IMR-90 (cell line): ENCODE data around the gene VWCE. TPM values are rescaled to one million over a fixed set of nuclear protein-coding genes. Genes with fewer than 3 reads are reported as not detected.

ENCODE experiments used
- ATAC-seq: fragments of 200-7000 bp; cut with Tn5 transposase; 2 replicates; pipeline ENCODE4 v1.9.1; 2020; ENCODE audit warnings: low read depth, mild to moderate bottlenecking, moderate library complexity
- BruUV-seq: library from RNA; stranded (reverse); fragments of 400-500 nt; replicated peaks from 2 replicates; lab custom pipeline; 2021; lab: Mats Ljungman, UMichigan
- CTCF ChIA-PET: fragments of 300-600 bp; formaldehyde crosslinking; extraction: SDS; loops from one replicate; lab custom pipeline; 2021; ENCODE audit warnings: antibody characterized with exemption; lab: Yijun Ruan, JAX
- POLR2A ChIA-PET: fragments of 300-600 bp; sonication (Branson Sonifier 250); formaldehyde crosslinking; loops from one replicate; lab custom pipeline; 2022; ENCODE audit warnings: antibody characterized with exemption; ENCODE audit not compliant: unreplicated experiment; lab: Charles Lee
- DNase-seq: peaks from one replicate; pipeline ENCODE4 v3.0.0; 2013
- H2AFZ ChIP-seq: replicated peaks from 2 replicates; pipeline ENCODE3; 2013; ENCODE audit warnings: low read length, mild to moderate bottlenecking; ENCODE audit not compliant: poor library complexity
- H2AK5ac ChIP-seq: 2 replicates; pipeline ENCODE4 v1.6.1; 2013; ENCODE audit warnings: low read depth, low read length, inconsistent platforms
- H2AK9ac ChIP-seq: replicated peaks from 2 replicates; pipeline ENCODE3; 2013; ENCODE audit warnings: mild to moderate bottlenecking, low read depth, low read length, moderate library complexity; ENCODE audit not compliant: poor library complexity
- H2BK120ac ChIP-seq: 2 replicates; pipeline ENCODE4 v1.6.1; 2013; ENCODE audit warnings: low read depth, low read length, inconsistent platforms
- H2BK15ac ChIP-seq: 3 replicates; pipeline ENCODE4 v1.6.1; 2013; ENCODE audit warnings: low read depth, low read length, inconsistent platforms
- H2BK20ac ChIP-seq: 2 replicates; pipeline ENCODE4 v1.6.1; 2013; ENCODE audit warnings: low read depth, mild to moderate bottlenecking, inconsistent platforms, low read length, moderate library complexity
- H2BK5ac ChIP-seq: 2 replicates; pipeline ENCODE4 v1.6.1; 2013; ENCODE audit warnings: mild to moderate bottlenecking, low read depth, low read length, inconsistent platforms; ENCODE audit not compliant: poor library complexity, severe bottlenecking
- H3K14ac ChIP-seq: replicated peaks from 2 replicates; pipeline ENCODE4 v1.6.1; 2013; ENCODE audit warnings: low read depth, low read length, inconsistent platforms
- H3K18ac ChIP-seq: 2 replicates; pipeline ENCODE4 v1.6.1; 2013; ENCODE audit warnings: low read depth, low read length, control low read depth
- H3K23ac ChIP-seq: 2 replicates; pipeline ENCODE4 v1.6.1; 2013; ENCODE audit warnings: low read depth, low read length, inconsistent platforms
- H3K27ac ChIP-seq: 2 replicates; pipeline ENCODE4 v1.5.1; 2013; ENCODE audit warnings: mild to moderate bottlenecking, control low read depth, low read length; ENCODE audit not compliant: insufficient read depth
- H3K27me3 ChIP-seq: 2 replicates; pipeline ENCODE4 v1.6.1; 2013; ENCODE audit warnings: low read length; ENCODE audit not compliant: control insufficient read depth, insufficient read depth
- H3K36me3 ChIP-seq: 2 replicates; pipeline ENCODE4 v1.6.1; 2013; ENCODE audit warnings: low read length, mixed read lengths; ENCODE audit not compliant: control insufficient read depth, insufficient read depth
- H3K4ac ChIP-seq: 2 replicates; pipeline ENCODE4 v1.6.1; 2013; ENCODE audit warnings: low read depth, low read length, inconsistent platforms
- H3K4me1 ChIP-seq: 2 replicates; pipeline ENCODE4 v1.6.1; 2013; ENCODE audit warnings: low read length, mixed read lengths; ENCODE audit not compliant: control insufficient read depth, insufficient read depth
- H3K4me2 ChIP-seq: 2 replicates; pipeline ENCODE4 v1.6.1; 2013; ENCODE audit warnings: low read depth, mild to moderate bottlenecking, control low read depth, low read length, moderate library complexity
- H3K4me3 ChIP-seq: 2 replicates; pipeline ENCODE4 v1.5.1; 2013; ENCODE audit warnings: low read depth, mild to moderate bottlenecking, control low read depth, low read length, moderate library complexity; ENCODE audit not compliant: insufficient read depth
- H3K56ac ChIP-seq: 2 replicates; pipeline ENCODE4 v1.6.1; 2013; ENCODE audit warnings: low read length, inconsistent platforms; ENCODE audit not compliant: insufficient read depth; ENCODE audit errors: extremely low read depth
- H3K79me1 ChIP-seq, 2 experiments: 2 replicates each; pipeline ENCODE4 v1.6.1; 2013; ENCODE audit warnings: low read length in 2 of 2, inconsistent platforms in 1 of 2, low read depth in 1 of 2
- H3K9ac ChIP-seq: 2 replicates; pipeline ENCODE4 v1.6.1; 2013; ENCODE audit warnings: low read depth, low read length, control low read depth
- H3K9me1 ChIP-seq: 2 replicates; pipeline ENCODE4 v1.6.1; 2013; ENCODE audit warnings: low read length, inconsistent platforms; ENCODE audit not compliant: insufficient read depth
- H3K9me3 ChIP-seq: 2 replicates; pipeline ENCODE4 v1.6.1; 2013; ENCODE audit warnings: low read length; ENCODE audit not compliant: control insufficient read depth, insufficient read depth
- H4K20me1 ChIP-seq: 2 replicates; pipeline ENCODE4 v1.6.1; 2013; ENCODE audit warnings: low read length, inconsistent platforms; ENCODE audit not compliant: insufficient read depth
- H4K5ac ChIP-seq: 2 replicates; pipeline ENCODE4 v1.6.1; 2013; ENCODE audit warnings: mild to moderate bottlenecking, low read depth, low read length, control low read depth
- H4K8ac ChIP-seq, 2 experiments: 2 replicates each; pipeline ENCODE4 v1.6.1; 2013; ENCODE audit warnings: low read depth in 2 of 2, low read length in 2 of 2, control low read depth in 1 of 2, inconsistent platforms in 1 of 2
- H4K91ac ChIP-seq: 2 replicates; pipeline ENCODE4 v1.6.1; 2013; ENCODE audit warnings: low read depth, low read length, inconsistent platforms; ENCODE audit not compliant: insufficient read depth
- BHLHE40 ChIP-seq: fragments of 150-350 bp; IDR thresholded peaks from 2 replicates; pipeline ENCODE4 v1.6.1; 2016; ENCODE audit warnings: mild to moderate bottlenecking, low read depth, low read length
- CEBPB ChIP-seq: IDR thresholded peaks from 2 replicates; pipeline ENCODE4 v1.6.1; 2012; ENCODE audit warnings: low read depth, low read length, improper control_type of control experiment
- CHD1 ChIP-seq: IDR thresholded peaks from 2 replicates; pipeline ENCODE4 v1.6.1; 2012; ENCODE audit warnings: low read depth, low read length, improper control_type of control experiment
- FOS ChIP-seq: fragments of 150-350 bp; IDR thresholded peaks from 2 replicates; pipeline ENCODE4 v1.6.1; 2016; ENCODE audit warnings: low read depth, low read length
- MAZ ChIP-seq: IDR thresholded peaks from 2 replicates; pipeline ENCODE4 v1.6.1; 2012; ENCODE audit warnings: low read depth, mild to moderate bottlenecking, low read length, improper control_type of control experiment, moderate library complexity, borderline replicate concordance
- MXI1 ChIP-seq: IDR thresholded peaks from 2 replicates; pipeline ENCODE4 v1.6.1; 2012; ENCODE audit warnings: low read depth, mild to moderate bottlenecking, low read length, moderate library complexity, borderline replicate concordance
- POLR2A ChIP-seq: IDR thresholded peaks from 2 replicates; pipeline ENCODE4 v1.6.1; 2012; ENCODE audit warnings: mild to moderate bottlenecking, low read depth, low read length
- RAD21 ChIP-seq: IDR thresholded peaks from 2 replicates; pipeline ENCODE4 v1.6.1; 2012; ENCODE audit warnings: low read length, improper control_type of control experiment
- RFX5 ChIP-seq: IDR thresholded peaks from 2 replicates; pipeline ENCODE4 v1.8.0; 2012; ENCODE audit warnings: low read depth, mild to moderate bottlenecking, low read length, moderate library complexity
- SMC3 ChIP-seq: fragments of 150-350 bp; IDR thresholded peaks from 2 replicates; pipeline ENCODE4 v1.6.1; 2016; ENCODE audit warnings: low read depth, mild to moderate bottlenecking, antibody characterized with exemption, low read length, moderate library complexity
- WGBS, 2 experiments: methylation state at CpG; one replicate each; pipeline versions ENCODE4 v1.1.5 to v1.1.7; 2013; ENCODE audit warnings: missing lambda C conversion rate in 2 of 2; ENCODE audit not compliant: insufficient read length in 1 of 2; ENCODE audit errors: extremely low coverage in 2 of 2; 5-methylcytosine and 5-hydroxymethylcytosine counted together
- dilution Hi-C: fragments of 300-500 bp; cut with HindIII; formaldehyde crosslinking; loops from one replicate; pipeline ENCODE4 v1.14.3; 2018; ENCODE audit warnings: low sequenced_read_pairs; ENCODE audit not compliant: unreplicated experiment
- in situ Hi-C: fragments of 300-500 bp; cut with MboI; formaldehyde crosslinking; loops from 3 replicates; pipeline ENCODE4 v1.14.3; 2019; ENCODE audit warnings: low sequenced_read_pairs, inconsistent platforms, mixed read lengths
- intact Hi-C: fragments of 100-400 bp; cut with micrococcal nuclease; formaldehyde crosslinking; loops from 2 replicates; pipeline ENCODE4 v1.10.0; 2022
- polyA plus RNA-seq, 3 experiments: library from polyadenylated mRNA; depleted of rRNA; stranded (reverse); fragments of >200 nt; gene quantifications; 2 replicates each; pipeline ENCODE4 v1.2.3, GENCODE V29; 2012; ENCODE audit warnings: low replicate concordance in 1 of 3
- total RNA-seq: library from RNA; depleted of rRNA; stranded (reverse); fragments of >200 nt; gene quantifications from 2 replicates; pipeline ENCODE4 v1.2.3, GENCODE V29; 2012
- TF ChIP-seq, protein P1 (sequence below): fragments of 150-350 bp; IDR thresholded peaks from 2 replicates; pipeline ENCODE4 v1.6.1; 2016; ENCODE audit warnings: low read depth, mild to moderate bottlenecking, low read length, moderate library complexity, borderline replicate concordance
- TF ChIP-seq, protein P2 (sequence below): conservative IDR thresholded peaks from 2 replicates; pipeline ENCODE4 v1.5.1; 2012; ENCODE audit warnings: mild to moderate bottlenecking, low read depth, low read length, improper control_type of control experiment

Gene VWCE
- total and polyA plus RNA-seq, 2 of the 4 experiments (the other 2 are of a cell fraction): under 0.01 to 1.1 TPM

DNA sequence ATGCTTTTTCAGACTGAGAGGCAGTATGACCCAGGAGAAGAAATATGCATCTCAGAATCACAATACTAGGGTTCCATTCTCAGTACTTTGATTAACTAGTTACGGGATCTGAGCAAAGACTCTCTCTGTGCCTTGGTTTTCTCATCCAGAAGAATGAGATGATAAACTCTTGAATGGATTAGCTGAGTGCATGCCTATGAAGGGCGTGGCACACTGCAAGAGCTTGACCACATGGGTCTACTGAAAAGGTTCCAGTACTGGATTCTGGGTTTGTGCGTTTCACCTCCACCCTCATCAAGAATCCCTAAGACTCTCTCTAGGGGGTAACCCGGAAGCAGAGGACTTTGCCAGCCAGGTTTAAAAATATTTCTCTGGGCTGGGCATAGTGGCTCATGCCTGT is 28.5 kb downstream of the VWCE start:
- TF ChIP-seq MAZ (no peak), RFX5 (no peak), SMC3 (no peak), CEBPB (no peak), POLR2A (no peak), FOS (no peak), MXI1 (no peak), CHD1 (no peak), RAD21 (no peak), BHLHE40 (no peak)
- TF ChIP-seq, protein P1, sequence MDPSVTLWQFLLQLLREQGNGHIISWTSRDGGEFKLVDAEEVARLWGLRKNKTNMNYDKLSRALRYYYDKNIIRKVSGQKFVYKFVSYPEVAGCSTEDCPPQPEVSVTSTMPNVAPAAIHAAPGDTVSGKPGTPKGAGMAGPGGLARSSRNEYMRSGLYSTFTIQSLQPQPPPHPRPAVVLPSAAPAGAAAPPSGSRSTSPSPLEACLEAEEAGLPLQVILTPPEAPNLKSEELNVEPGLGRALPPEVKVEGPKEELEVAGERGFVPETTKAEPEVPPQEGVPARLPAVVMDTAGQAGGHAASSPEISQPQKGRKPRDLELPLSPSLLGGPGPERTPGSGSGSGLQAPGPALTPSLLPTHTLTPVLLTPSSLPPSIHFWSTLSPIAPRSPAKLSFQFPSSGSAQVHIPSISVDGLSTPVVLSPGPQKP: no peak
- TF ChIP-seq, protein P2, sequence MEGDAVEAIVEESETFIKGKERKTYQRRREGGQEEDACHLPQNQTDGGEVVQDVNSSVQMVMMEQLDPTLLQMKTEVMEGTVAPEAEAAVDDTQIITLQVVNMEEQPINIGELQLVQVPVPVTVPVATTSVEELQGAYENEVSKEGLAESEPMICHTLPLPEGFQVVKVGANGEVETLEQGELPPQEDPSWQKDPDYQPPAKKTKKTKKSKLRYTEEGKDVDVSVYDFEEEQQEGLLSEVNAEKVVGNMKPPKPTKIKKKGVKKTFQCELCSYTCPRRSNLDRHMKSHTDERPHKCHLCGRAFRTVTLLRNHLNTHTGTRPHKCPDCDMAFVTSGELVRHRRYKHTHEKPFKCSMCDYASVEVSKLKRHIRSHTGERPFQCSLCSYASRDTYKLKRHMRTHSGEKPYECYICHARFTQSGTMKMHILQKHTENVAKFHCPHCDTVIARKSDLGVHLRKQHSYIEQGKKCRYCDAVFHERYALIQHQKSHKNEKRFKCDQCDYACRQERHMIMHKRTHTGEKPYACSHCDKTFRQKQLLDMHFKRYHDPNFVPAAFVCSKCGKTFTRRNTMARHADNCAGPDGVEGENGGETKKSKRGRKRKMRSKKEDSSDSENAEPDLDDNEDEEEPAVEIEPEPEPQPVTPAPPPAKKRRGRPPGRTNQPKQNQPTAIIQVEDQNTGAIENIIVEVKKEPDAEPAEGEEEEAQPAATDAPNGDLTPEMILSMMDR: no peak
- no peaks in the 10 kb centered on the region for H3K9me3 ChIP-seq
- H4K91ac ChIP-seq: no peak overlapping the region
- no peak overlapping the region for H4K5ac ChIP-seq
- BruUV-seq: no TSS peak
- CTCF ChIA-PET: interaction anchor here (0.6 kb wide), 1 partner anchor 13 kb away, joined by 3 read pairs; no protein-coding TSS in a partner anchor
- H3K18ac ChIP-seq: no peak overlapping the region
- H3K36me3 ChIP-seq: no peaks in the 10 kb centered on the region
- H4K8ac ChIP-seq: no peak overlapping the region
- dilution Hi-C loops: no loop called here
- no peak overlapping the region for H2BK20ac ChIP-seq
- no peak overlapping the region for H2BK120ac ChIP-seq
- H3K27ac ChIP-seq: no peak overlapping the region
- peaks cover 2% of the 10 kb centered on the region for H3K4me1 ChIP-seq
- no peaks in the 10 kb centered on the region for H3K27me3 ChIP-seq
- ATAC-seq (no peak; the same call in 1 of the 2 replicates), DNase-seq (no peak)
- H2AK9ac ChIP-seq: no peak overlapping the region
- no peak overlapping the region for H3K9ac ChIP-seq
- no peak overlapping the region for H3K23ac ChIP-seq
- no peak overlapping the region for H3K4ac ChIP-seq
- POLR2A ChIA-PET: no interaction called here
- H3K4me3 ChIP-seq: no peak overlapping the region
- no peak overlapping the region for H3K56ac ChIP-seq
- H2BK5ac ChIP-seq: no peak overlapping the region
- H2AK5ac ChIP-seq: no peak overlapping the region
- H4K20me1 ChIP-seq: no peaks in the 10 kb centered on the region
- no peak overlapping the region for H3K14ac ChIP-seq
- no peak overlapping the region for H2BK15ac ChIP-seq
- H2AFZ ChIP-seq: no peak overlapping the region
- intact Hi-C loops: no loop called here
- H3K79me1 ChIP-seq: no peaks in the 10 kb centered on the region
- in situ Hi-C loops: no loop called here
- WGBS, 2 experiments: no CpG with 5 or more reads among the region's 4 CpGs
- no peaks in the 10 kb centered on the region; the same call in 1 of the 2 replicates for H3K9me1 ChIP-seq
- no peak overlapping the region for H3K4me2 ChIP-seq
